GM12892 (cell line): ENCODE results near the gene OR52J3.

Experiments used
- POLR2A ChIP-seq: IDR thresholded peaks from 2 replicates; pipeline ENCODE4 v1.6.1; 2011; ENCODE audit warnings: low read depth, low read length, control low read depth
- POLR2AphosphoS5 ChIP-seq: IDR thresholded peaks from 2 replicates; pipeline ENCODE4 v1.6.1; 2011; ENCODE audit warnings: low read depth, low read length, control low read depth

GRCh38 chr11:5071799-5072198 is 25.5 kb downstream of the OR52J3 start:
- TF ChIP-seq POLR2AphosphoS5 (no peak), POLR2A (no peak)
